Activated CD4-positive, CD25-positive, alpha-beta regulatory T cell treated with anti-CD3 and anti-CD28 coated beads, Interleukin-2, amount 50 U/mL, for 16 hours (primary cell): ENCODE measurements around the gene PPDPF.
A peak's percentile ranks its signal among the peaks of the same experiment; 100 is the strongest.
"Not testable (repeated sequence)": the region's sequence is repeated elsewhere in the genome, so short reads cannot be mapped to it uniquely, and the experiment has no call there.

Source experiments
- DNase-seq: peaks from one replicate; pipeline ENCODE4 v3.0.0-alpha.2; 2020; ENCODE audit warnings: low read depth, low spot score

Gene PPDPF

GRCh38 chr20:63549679-63550282 lies 29.2 kb downstream of the PPDPF start:
- DNase-seq: no peak

GRCh38 chr20:63551068-63551467 lies 30.5 kb downstream of the PPDPF start:
- no peak for DNase-seq

- peak; percentile 31 for DNase-seq
Observed at GRCh38 chr20:63552481-63553249, 32.1 kb downstream of the PPDPF start.

- DNase-seq: peak; percentile 82
Observed at GRCh38 chr20:63553251-63553932, 32.8 kb downstream of the PPDPF start.

DNA sequence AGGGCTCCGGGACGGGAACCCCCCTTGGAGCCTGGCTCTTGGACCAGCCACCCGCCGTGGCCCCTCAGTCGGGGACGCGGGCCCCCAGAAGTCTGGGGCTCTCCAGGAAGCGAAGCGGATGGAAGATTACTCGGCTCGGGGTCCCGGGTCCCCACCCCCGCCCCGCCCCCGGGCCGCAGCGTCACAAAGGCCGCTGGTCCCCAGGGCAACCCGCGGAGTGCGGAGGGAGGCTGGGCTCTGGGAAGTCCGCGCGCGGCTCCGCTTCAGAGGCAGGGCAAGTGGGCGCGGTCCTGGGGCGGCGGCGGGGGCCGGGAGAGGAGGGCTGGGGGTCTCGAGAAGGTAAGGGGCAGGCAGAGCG lies 33.3 kb downstream of the PPDPF start, which contains the start of gene FNDC11:
TSS of gene FNDC11 (plus strand) at position 227 of the 358 bp plus-strand sequence. CDS start 1,505 bp downstream, outside the sequence.
- DNase-seq: no peak

- no peak for DNase-seq
Observed at GRCh38 chr20:63554361-63555278, 34.1 kb downstream of the PPDPF start.

DNA sequence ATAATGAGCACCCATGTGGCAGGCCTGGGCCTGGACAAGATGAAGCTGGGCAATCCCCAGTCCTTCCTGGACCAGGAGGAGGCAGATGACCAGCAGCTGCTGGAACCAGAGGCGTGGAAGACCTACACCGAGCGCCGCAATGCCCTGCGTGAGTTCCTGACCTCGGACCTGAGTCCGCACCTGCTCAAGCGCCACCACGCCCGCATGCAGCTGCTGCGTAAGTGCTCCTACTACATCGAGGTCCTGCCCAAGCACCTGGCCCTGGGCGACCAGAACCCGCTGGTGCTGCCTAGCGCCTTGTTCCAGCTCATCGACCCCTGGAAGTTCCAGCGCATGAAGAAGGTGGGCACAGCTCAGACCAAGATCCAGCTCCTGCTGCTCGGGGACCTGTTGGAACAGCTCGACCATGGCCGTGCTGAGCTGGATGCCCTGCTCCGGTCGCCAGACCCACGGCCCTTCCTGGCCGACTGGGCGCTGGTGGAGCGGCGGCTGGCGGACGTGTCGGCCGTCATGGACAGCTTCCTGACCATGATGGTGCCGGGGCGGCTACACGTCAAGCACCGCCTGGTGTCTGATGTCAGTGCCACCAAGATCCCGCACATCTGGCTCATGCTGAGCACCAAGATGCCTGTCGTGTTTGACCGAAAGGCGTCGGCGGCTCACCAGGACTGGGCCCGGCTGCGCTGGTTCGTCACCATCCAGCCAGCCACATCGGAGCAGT lies 35.3 kb downstream of the PPDPF start:
- DNase-seq: no peak

- DNase-seq: no peak
Observed at GRCh38 chr20:63556873-63557478, 36.4 kb downstream of the PPDPF start.

DNA sequence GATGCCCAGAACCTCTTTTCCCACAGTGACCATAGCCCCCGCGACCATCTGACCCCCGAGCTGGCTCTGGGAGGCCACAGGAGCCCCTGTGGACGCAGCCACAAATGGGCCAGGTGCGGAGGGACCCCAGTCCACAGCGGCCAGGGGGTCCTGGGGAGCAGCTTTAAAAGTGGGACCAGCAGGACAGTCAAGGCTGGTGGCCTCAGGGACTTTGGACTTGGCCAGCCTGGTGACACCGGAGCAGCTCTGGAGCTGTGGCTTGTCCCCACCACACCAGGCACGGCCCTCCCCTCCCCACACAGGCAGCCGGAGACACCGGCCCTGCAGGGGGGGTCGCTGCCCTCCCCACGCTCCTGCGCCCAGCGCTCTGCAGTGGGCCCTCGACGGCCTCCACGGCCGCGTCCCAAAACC lies 36.9 kb downstream of the PPDPF start:
- DNase-seq: no peak

DNA sequence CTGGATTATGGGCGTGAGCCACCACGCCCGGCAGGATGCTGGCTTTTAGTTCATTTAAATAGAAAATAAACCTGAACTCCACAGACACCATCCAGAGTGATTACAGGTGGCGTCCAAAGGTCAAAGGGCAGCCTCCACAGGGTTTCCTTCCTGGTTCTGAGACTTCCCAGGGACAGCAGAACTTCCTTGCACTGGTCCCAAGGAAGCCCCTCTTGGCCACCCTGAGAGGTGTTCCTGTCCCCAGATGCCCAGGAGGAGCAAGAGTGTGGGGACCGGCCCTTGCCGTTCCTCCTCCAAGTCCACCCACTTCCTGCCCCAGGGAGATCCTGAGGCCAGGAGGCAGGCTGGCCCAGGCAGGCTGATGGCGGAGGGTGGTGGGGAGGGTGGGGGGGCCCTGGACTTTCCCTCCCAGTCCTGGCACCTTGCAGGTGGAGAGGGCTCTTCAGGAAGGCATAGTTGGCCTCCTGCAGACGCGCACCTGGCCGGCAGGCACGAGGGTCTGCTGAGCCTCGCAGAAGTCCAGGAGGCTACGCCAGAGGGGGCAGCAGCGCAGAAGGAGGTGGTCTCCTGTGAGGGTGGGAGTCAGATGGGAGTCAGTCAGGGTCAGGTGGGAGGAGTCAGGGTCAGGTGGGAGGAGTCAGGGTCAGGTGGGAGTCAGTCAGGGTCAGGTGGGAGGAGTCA lies 38.4 kb downstream of the PPDPF start:
- DNase-seq: no peak

DNA sequence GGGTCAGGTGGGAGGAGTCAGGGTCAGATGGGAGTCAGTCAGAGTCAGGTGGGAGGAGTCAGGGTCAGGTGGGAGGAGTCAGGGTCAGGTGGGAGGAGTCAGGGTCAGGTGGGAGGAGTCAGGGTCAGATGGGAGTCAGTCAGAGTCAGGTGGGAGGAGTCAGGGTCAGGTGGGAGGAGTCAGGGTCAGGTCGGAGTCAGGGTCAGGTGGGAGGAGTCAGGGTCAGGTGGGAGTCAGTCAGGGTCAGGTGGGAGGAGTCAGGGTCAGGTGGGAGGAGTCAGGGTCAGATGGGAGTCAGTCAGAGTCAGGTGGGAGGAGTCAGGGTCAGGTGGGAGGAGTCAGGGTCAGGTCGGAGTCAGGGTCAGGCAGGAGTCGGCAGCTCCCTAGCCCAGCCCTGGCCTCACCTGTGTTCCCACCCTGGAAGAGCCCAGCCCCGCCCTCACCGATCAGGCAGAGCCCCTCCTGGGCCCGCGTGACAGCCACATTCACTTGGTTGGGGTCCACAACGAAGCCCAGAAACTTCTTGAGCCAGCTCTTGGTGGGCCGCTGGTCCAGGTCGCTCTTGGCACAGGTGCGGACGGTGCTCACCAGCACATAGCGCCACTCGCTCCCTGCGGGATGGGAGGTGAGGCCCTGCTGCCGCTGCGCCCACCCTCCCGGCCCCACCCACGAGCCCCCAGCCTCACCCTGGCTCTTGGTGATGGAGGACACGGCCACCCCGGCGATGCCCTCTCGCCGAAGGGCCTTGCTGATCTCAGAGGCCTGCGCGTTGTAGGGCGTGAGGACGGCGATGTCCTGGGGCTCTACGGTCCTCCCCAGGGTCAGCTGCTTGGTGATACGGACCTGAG lies 39.1 kb downstream of the PPDPF start:
- not testable (repeated sequence) for DNase-seq

- DNase-seq: no peak
Observed at GRCh38 chr20:63560333-63560805, 39.8 kb downstream of the PPDPF start.

- no peak for DNase-seq
Observed at GRCh38 chr20:63560856-63561609, 40.5 kb downstream of the PPDPF start.

DNA sequence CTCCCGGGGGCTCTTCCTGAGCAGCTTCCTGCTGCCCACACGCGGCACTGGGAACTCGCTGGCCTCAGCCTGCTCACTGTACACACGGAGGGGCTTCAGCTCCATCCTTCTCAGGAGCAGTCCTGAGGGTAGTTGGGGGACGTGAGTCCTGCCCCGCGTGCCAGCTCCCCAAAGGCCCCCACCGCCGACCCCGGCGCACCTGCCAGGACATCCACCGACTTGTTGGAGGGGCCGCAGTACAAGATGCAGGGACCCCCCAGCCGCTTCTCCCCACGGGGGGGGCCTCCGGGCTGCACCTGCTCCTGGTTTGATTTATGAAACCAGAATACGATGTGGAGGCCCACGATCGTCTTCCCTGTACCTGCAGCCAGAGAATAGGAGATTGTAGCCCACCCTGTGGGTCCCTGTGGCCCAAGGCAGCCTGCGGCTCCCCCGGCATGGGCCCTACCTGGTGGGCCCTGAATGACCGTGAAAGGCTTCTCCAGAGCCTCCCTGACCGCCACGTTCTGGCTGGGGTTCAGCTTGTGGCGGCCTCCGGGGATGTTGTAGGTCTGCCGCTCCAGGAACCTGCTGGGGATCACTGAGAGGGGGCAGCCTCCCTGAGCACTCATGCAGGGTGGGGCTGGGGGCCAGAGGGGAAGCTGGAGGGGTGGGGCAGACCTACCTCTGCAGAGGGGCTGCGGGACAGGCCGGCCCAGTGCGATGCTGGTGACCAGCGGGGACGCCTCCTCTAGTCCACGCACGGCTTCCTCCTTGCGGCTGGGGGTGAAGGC lies 41.2 kb downstream of the PPDPF start:
- no peak for DNase-seq

DNA sequence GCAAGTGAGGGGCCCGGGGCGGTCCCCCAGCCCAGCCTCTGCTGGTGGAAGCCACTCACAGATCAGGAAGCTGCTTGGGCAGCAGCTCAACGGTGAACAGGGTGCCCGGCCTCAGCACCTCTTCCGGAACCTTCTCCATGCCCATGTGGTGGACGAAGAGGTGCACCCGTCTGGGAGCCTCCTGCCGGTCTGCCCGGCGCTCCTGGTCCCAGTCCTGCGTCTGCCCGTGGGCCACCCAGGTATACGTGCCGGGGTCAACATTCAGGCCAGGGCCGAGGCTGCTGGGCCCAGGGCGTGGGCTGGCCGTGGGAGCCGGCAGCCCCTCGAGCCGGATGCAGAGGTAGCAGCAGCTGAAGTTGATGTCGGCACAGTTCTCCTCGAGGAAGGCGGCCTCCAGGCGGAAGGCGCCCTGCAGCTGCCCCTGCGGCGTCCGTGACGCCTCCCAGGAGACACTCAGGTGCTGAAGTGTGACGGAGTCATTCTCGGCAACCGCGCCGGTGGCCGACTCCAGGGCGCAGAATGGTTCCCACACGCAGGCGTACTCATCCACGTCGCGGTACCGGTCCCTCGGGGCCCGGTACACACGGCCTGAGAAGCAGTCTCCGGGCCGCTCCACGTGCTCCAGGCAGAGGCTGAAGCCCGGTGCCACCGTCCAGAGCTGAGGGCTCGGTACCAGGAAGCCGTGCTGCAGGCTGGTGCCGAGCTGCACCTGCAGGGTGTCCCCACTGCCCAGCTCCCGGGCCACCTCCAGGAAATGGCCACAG lies 42.1 kb downstream of the PPDPF start:
- no peak for DNase-seq

- DNase-seq: no peak
Observed at GRCh38 chr20:63563225-63563935, 42.8 kb downstream of the PPDPF start.
